ENCODE results near the gene COL6A3. TPM values are rescaled to one million over a fixed set of nuclear protein-coding genes. Genes with fewer than 3 reads are reported as not detected.

COL6A3 gene
- total RNA-seq, 2 experiments from 2014 or later = 1.3 TPM

- Mint-ChIP-seq H3K4me3 (no peak overlapping the region), H3K36me3 (ENCODE audit: low read depth) (no peaks in the 10 kb centered on the region), H3K27ac (no peak overlapping the region), H3K27me3 (no peaks in the 10 kb centered on the region), H3K4me1 (ENCODE audit: low read depth) (no peaks in the 10 kb centered on the region), H3K9me3 (no peaks in the 10 kb centered on the region)
- Histone ChIP-seq H3K36me3 (ENCODE audit: insufficient read depth, low read length) (no peaks in the 10 kb centered on the region), H3K9me3 (ENCODE audit: control insufficient read depth in 1 of 2, insufficient read depth in 1 of 2, low read length in 2 of 2) (no peaks in the 10 kb centered on the region), H3K4me3 (ENCODE audit: low read length) (no peak overlapping the region), H3K4me1 (ENCODE audit: insufficient read depth, low read length) (no peaks in the 10 kb centered on the region), H3K27ac (ENCODE audit: low read depth in 1 of 2, low read length in 2 of 2) (no peak overlapping the region), H3K27me3 (ENCODE audit: control insufficient read depth in 1 of 2, insufficient read depth in 2 of 2, low read length in 2 of 2) (no peaks in the 10 kb centered on the region)
- ATAC-seq (ENCODE audit: poor library complexity) (no peak), DNase-seq (no peak)
- intact Hi-C loops (cut with DNase I, micrococcal nuclease) = no loop called here
- ChIA-PET CTCF (no interaction called here), POLR2A (no interaction called here)
- no peak for TF ChIP-seq CTCF (IDR thresholded peaks at IDR 0.05)
These were observed 23.7 kb downstream of the COL6A3 start for GRCh38 chr2:237390235-237390634.

GRCh38 chr2:237389831-237390230 lies 24.1 kb downstream of the COL6A3 start:
- ChIA-PET POLR2A (no interaction called here), CTCF (no interaction called here)
- Mint-ChIP-seq H3K4me3 (no peak overlapping the region), H3K9me3 (no peaks in the 10 kb centered on the region), H3K4me1 (ENCODE audit: low read depth) (no peaks in the 10 kb centered on the region), H3K36me3 (ENCODE audit: low read depth) (no peaks in the 10 kb centered on the region), H3K27ac (no peak overlapping the region), H3K27me3 (no peaks in the 10 kb centered on the region)
- Histone ChIP-seq H3K27ac (ENCODE audit: low read depth in 1 of 2, low read length in 2 of 2) (no peak overlapping the region), H3K4me3 (ENCODE audit: low read length) (no peak overlapping the region), H3K4me1 (ENCODE audit: insufficient read depth, low read length) (no peaks in the 10 kb centered on the region), H3K27me3 (ENCODE audit: control insufficient read depth in 1 of 2, insufficient read depth in 2 of 2, low read length in 2 of 2) (no peaks in the 10 kb centered on the region), H3K36me3 (ENCODE audit: insufficient read depth, low read length) (no peaks in the 10 kb centered on the region), H3K9me3 (ENCODE audit: control insufficient read depth in 1 of 2, insufficient read depth in 1 of 2, low read length in 2 of 2) (no peaks in the 10 kb centered on the region)
- no peak for TF ChIP-seq CTCF (IDR thresholded peaks at IDR 0.05)
- DNase-seq = no peak
- no peak for ATAC-seq (ENCODE audit: poor library complexity)
- intact Hi-C loops (cut with DNase I, micrococcal nuclease) = no loop called here

DNA sequence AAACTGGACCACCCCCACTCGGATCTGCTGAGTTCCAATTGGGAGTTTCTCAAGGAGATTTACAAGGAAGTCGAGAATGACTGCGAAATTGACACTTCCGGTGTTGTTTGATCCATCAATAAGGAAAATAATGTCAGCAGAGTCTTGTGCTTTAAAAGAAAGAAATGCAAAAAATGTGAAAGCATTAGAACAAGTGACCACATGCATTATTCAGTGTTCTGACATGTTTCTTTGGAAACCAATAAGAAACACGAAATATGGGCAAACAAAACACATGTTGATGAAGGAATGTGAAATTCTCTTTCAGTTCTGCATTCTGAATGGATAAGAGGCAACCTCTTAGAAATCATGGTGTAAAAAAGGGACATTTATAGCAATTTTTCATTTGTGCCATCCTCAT lies 25.9 kb downstream of the COL6A3 start:
- TF ChIP-seq CTCF (IDR thresholded peaks at IDR 0.05) = no peak
- H3K27ac ChIP-seq (ENCODE audit: low read depth in 1 of 2, low read length in 2 of 2) = no peak overlapping the region
- H3K4me1 ChIP-seq (ENCODE audit: insufficient read depth, low read length) = no peaks in the 10 kb centered on the region
- intact Hi-C loops (cut with DNase I, micrococcal nuclease) = no loop called here
- Mint-ChIP-seq H3K9me3 (no peaks in the 10 kb centered on the region), H3K27me3 (no peaks in the 10 kb centered on the region), H3K36me3 (ENCODE audit: low read depth) (no peaks in the 10 kb centered on the region), H3K4me3 (no peak overlapping the region), H3K27ac (no peak overlapping the region), H3K4me1 (ENCODE audit: low read depth) (no peaks in the 10 kb centered on the region)
- H3K4me3 ChIP-seq (ENCODE audit: low read length) = no peak overlapping the region
- H3K9me3 ChIP-seq (ENCODE audit: control insufficient read depth in 1 of 2, insufficient read depth in 1 of 2, low read length in 2 of 2) = no peaks in the 10 kb centered on the region
- CTCF ChIA-PET = no interaction called here
- POLR2A ChIA-PET = no interaction called here
- DNase-seq = no peak
- H3K36me3 ChIP-seq (ENCODE audit: insufficient read depth, low read length) = no peaks in the 10 kb centered on the region
- no peak for ATAC-seq (ENCODE audit: poor library complexity)
- no peaks in the 10 kb centered on the region for H3K27me3 ChIP-seq (ENCODE audit: control insufficient read depth in 1 of 2, insufficient read depth in 2 of 2, low read length in 2 of 2)
